Calu3 (cell line): Measurements from ENCODE around the gene CECR2. TPM values are rescaled to one million over a fixed set of nuclear protein-coding genes. Genes with fewer than 3 reads are reported as not detected.
A peak's percentile ranks its signal among the peaks of the same experiment; 100 is the strongest.

ENCODE experiments used
- BruUV-seq: library from RNA; stranded (reverse); fragments of 400-500 nt; replicated peaks from 2 replicates; lab custom pipeline; 2021; lab: Mats Ljungman, UMichigan
- CTCF ChIA-PET: fragments of 300-600 bp; sonication (Branson Sonifier 250); formaldehyde crosslinking; loops from one replicate; lab custom pipeline; 2022; ENCODE audit warnings: antibody characterized with exemption; lab: Charles Lee
- DNase-seq: peaks from one replicate; pipeline ENCODE4 v3.0.0; 2022
- H3K27ac Mint-ChIP-seq: one replicate; pipeline ENCODE4 v1.8.0; 2022; ENCODE audit warnings: mixed read lengths; ENCODE audit not compliant: unreplicated experiment
- H3K27me3 Mint-ChIP-seq: one replicate; pipeline ENCODE4 v1.8.0; 2022; ENCODE audit warnings: mixed read lengths; ENCODE audit not compliant: unreplicated experiment
- H3K36me3 Mint-ChIP-seq: one replicate; pipeline ENCODE4 v1.8.0; 2022; ENCODE audit warnings: mild to moderate bottlenecking, moderate library complexity, mixed read lengths; ENCODE audit not compliant: insufficient read depth, unreplicated experiment
- H3K4me1 Mint-ChIP-seq: one replicate; pipeline ENCODE4 v1.8.0; 2022; ENCODE audit warnings: mild to moderate bottlenecking, low read depth, mixed read lengths; ENCODE audit not compliant: unreplicated experiment
- H3K4me3 Mint-ChIP-seq: one replicate; pipeline ENCODE4 v1.8.0; 2022; ENCODE audit warnings: mild to moderate bottlenecking, low read depth, moderate library complexity, mixed read lengths; ENCODE audit not compliant: unreplicated experiment
- H3K9me3 Mint-ChIP-seq: one replicate; pipeline ENCODE4 v1.8.0; 2022; ENCODE audit warnings: low read depth, mixed read lengths; ENCODE audit not compliant: unreplicated experiment
- intact Hi-C: fragments of 100-400 bp; cut with micrococcal nuclease; formaldehyde crosslinking; loops from one replicate; pipeline ENCODE4 v1.10.0; 2022; ENCODE audit not compliant: unreplicated experiment
- total RNA-seq: library from RNA; stranded (reverse); gene quantifications from 2 replicates; pipeline ENCODE4 v1.2.3, GENCODE V29; 2022
- TF ChIP-seq, protein P1 (sequence below): fragments of 200-600 bp; IDR thresholded peaks from one replicate; pipeline ENCODE4 v1.8.0; 2022; ENCODE audit warnings: antibody characterized with exemption; ENCODE audit not compliant: unreplicated experiment

Gene CECR2
- total RNA-seq, 1 experiment from 2014 or later, result 0.09 TPM

DNA sequence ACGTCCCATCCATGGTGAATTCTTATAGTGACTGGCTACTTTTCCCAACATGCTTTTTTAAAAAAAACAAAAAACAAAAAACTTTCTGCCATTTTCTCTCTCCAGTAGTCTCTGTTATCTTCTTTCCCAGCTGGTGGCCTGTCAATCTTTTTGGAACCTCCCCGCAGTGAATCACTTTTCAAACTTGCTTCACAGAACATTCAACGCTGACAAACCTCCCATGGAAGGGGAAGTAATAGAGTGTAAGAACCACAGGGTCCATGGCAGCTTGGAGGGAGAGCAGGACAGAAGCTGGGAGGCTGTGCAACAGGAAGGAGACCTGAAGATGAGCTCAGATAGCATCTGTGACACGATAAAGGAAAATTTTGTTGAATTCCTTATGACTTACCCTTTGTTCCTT is 9.8 kb upstream of the CECR2 start:
- Mint-ChIP-seq H3K4me3 (no peak overlapping the region), H3K4me1 (no peaks in the 10 kb centered on the region), H3K27me3 (peaks cover 34% of the 10 kb centered on the region), H3K36me3 (no peaks in the 10 kb centered on the region), H3K27ac (no peak overlapping the region), H3K9me3 (no peaks in the 10 kb centered on the region)
- TF ChIP-seq, protein P1, sequence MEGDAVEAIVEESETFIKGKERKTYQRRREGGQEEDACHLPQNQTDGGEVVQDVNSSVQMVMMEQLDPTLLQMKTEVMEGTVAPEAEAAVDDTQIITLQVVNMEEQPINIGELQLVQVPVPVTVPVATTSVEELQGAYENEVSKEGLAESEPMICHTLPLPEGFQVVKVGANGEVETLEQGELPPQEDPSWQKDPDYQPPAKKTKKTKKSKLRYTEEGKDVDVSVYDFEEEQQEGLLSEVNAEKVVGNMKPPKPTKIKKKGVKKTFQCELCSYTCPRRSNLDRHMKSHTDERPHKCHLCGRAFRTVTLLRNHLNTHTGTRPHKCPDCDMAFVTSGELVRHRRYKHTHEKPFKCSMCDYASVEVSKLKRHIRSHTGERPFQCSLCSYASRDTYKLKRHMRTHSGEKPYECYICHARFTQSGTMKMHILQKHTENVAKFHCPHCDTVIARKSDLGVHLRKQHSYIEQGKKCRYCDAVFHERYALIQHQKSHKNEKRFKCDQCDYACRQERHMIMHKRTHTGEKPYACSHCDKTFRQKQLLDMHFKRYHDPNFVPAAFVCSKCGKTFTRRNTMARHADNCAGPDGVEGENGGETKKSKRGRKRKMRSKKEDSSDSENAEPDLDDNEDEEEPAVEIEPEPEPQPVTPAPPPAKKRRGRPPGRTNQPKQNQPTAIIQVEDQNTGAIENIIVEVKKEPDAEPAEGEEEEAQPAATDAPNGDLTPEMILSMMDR, result no peak
- DNase-seq, result no peak
- CTCF ChIA-PET, result interaction anchor here (0.6 kb wide), 2 partner anchors 10 to 291 kb away, joined by 3 read pairs; no protein-coding TSS in a partner anchor
- intact Hi-C loops, result no loop called here
- no TSS peak for BruUV-seq

DNA sequence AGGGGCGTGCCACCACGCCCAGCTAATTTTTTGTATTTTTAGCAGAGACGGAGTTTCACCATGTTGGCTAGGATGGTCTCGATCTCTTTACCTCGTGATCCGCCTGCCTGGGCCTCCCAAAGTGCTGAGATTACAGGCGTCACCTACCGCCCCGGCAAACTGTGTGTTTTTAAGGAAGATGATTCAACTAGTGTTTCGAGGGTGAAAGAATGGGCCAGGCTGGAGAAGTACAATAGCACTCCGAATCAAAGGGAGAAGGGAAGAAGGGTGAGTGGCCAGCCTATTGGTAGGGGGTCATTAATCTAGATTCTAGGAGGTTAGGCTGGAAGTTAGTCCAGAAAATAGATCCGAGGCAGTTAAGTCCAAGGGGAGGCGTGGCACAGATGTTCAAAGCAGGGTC is 2.9 kb upstream of the CECR2 start:
- no TSS peak for BruUV-seq
- intact Hi-C loops, result no loop called here
- no peak overlapping the region for H3K4me3 Mint-ChIP-seq
- CTCF ChIA-PET, result interaction anchor here (1.5 kb wide), 1 partner anchor 135 kb away, joined by 4 read pairs; no protein-coding TSS in a partner anchor
- no peaks in the 10 kb centered on the region for H3K9me3 Mint-ChIP-seq
- no peak overlapping the region for H3K27ac Mint-ChIP-seq
- no peaks in the 10 kb centered on the region for H3K36me3 Mint-ChIP-seq
- DNase-seq, result no peak
- H3K27me3 Mint-ChIP-seq, result peaks cover 64% of the 10 kb centered on the region
- peaks cover 10% of the 10 kb centered on the region for H3K4me1 Mint-ChIP-seq
- TF ChIP-seq, protein P1, result no peak

DNA sequence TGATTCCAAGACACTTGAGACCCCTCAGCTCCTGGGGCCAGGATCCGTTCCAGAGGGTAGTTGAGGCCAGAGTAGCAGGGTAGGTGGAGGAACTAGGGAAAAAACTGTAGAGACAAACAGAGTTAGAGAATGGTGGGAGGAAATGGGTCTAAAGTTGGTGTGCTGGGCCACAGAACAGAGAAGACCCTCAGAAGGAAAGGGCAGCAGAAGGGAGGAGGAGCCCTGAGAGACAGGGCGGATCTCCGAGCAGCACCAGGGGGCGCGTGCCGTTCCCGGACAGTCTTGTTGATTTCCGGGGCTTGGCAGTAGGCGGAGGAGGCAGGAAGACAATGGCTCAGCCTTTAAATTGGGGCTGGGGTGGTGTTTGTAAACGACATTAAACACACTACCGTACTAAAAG is 2.4 kb upstream of the CECR2 start:
- peaks cover 69% of the 10 kb centered on the region for H3K27me3 Mint-ChIP-seq
- H3K4me3 Mint-ChIP-seq, result no peak overlapping the region
- peaks cover 10% of the 10 kb centered on the region for H3K4me1 Mint-ChIP-seq
- CTCF ChIA-PET, result no interaction called here
- BruUV-seq, result no TSS peak
- H3K27ac Mint-ChIP-seq, result no peak overlapping the region
- H3K9me3 Mint-ChIP-seq, result no peaks in the 10 kb centered on the region
- DNase-seq, result peak; percentile 31
- H3K36me3 Mint-ChIP-seq, result no peaks in the 10 kb centered on the region
- TF ChIP-seq, protein P1, result peak; percentile 28
- intact Hi-C loops, result no loop called here

DNA sequence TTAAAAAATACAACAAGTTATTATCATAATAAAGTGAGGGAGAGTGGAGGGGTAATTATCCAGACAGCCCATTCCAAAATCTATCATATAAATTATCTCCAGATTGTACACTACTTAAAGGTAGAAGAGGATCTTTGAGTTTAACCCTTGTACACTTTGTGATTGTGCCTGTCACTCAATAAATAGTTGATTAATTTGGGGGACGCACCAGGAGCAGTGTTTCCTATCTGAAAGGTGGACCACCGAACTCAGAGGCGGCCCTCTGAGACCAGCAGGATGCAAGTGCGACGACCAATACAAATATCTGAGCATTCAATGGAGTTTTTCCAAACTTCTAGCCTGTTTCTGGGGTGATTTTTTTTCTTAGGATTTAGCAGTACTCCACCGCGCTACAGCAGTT is 1.1 kb upstream of the CECR2 start:
- Mint-ChIP-seq H3K4me1 (peaks cover 10% of the 10 kb centered on the region), H3K27me3 (peaks cover 71% of the 10 kb centered on the region), H3K36me3 (no peaks in the 10 kb centered on the region), H3K9me3 (no peaks in the 10 kb centered on the region), H3K27ac (no peak overlapping the region), H3K4me3 (peak overlapping the region; percentile 42)
- BruUV-seq, result no TSS peak
- no peak for DNase-seq
- intact Hi-C loops, result no loop called here
- CTCF ChIA-PET, result interaction anchor here (1.0 kb wide), 1 partner anchor 10 kb away, joined by 4 read pairs; no protein-coding TSS in a partner anchor
- TF ChIP-seq, protein P1, result no peak
